ENCODE data around the gene FJX1. TPM values are rescaled to one million over a fixed set of nuclear protein-coding genes. Genes with fewer than 3 reads are reported as not detected.
A peak's percentile ranks its signal among the peaks of the same experiment; 100 is the strongest.
"Not testable (repeated sequence)": the region's sequence is repeated elsewhere in the genome, so short reads cannot be mapped to it uniquely, and the experiment has no call there.

Gene FJX1
- total and polyA plus RNA-seq, 7 donors: 0.60 to 8.0 (median 2.4) TPM

DNA sequence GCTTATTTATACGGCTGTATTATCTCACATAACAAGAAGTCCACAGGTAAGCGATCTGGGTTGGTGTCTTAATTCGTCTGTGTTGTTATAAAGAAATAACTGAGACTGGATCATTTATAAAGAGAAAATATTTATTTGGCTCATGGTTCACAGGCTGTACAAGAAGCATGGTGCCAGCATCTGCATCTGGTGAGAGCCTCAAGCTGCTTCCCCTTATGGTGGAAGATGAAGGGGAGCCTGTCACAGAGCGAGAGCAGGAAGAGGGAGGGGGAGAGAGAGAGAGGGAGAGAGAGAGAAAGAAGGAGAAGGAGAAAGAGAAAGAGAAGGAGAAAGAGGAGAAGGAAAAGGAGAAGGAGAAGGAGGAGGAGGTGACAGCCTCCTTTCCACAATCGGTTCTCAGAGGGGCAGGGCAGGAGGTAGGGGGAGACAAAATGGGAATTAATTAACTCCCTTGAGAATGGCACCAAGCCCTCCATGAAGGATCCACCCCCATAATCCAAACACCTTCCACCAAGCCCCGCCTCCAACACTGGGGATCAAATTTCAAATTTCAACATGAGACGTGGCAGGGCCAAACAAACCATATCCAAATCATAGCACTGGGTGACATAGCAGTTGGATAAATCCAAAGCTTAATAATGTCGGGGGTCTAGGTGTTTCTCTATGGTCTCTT, 29.3 kb downstream of the FJX1 start:
- WGBS, 3 donors: 64 to 70% (median 69%) methylated on average over 8 of the region's 8 CpGs
- ATAC-seq: no peak

GRCh38 chr11:35650006-35650405, 31.7 kb downstream of the FJX1 start:
- H3K36me3 ChIP-seq (ENCODE audit: insufficient read depth in 1 of 2, low read depth in 1 of 2): no peaks in the 10 kb centered on the region
- ATAC-seq: no peak
- H3K4me3 ChIP-seq: no peak overlapping the region
- WGBS, 3 donors: 56 to 74% (median 65%) methylated on average over 1 of the region's 1 CpG
- TF ChIP-seq, protein P1, sequence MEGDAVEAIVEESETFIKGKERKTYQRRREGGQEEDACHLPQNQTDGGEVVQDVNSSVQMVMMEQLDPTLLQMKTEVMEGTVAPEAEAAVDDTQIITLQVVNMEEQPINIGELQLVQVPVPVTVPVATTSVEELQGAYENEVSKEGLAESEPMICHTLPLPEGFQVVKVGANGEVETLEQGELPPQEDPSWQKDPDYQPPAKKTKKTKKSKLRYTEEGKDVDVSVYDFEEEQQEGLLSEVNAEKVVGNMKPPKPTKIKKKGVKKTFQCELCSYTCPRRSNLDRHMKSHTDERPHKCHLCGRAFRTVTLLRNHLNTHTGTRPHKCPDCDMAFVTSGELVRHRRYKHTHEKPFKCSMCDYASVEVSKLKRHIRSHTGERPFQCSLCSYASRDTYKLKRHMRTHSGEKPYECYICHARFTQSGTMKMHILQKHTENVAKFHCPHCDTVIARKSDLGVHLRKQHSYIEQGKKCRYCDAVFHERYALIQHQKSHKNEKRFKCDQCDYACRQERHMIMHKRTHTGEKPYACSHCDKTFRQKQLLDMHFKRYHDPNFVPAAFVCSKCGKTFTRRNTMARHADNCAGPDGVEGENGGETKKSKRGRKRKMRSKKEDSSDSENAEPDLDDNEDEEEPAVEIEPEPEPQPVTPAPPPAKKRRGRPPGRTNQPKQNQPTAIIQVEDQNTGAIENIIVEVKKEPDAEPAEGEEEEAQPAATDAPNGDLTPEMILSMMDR (IDR thresholded peaks at IDR 0.05): no peak
- peaks cover 0 to 3% (median 0%) of the 10 kb centered on the region in 3 donors for H3K27me3 ChIP-seq (ENCODE audit: insufficient read depth in 3 of 3, low read length in 2 of 3)
- no peaks in the 10 kb centered on the region for H3K4me1 ChIP-seq
- DNase-seq: no peak
- H3K9me3 ChIP-seq: no peaks in the 10 kb centered on the region
- no peak overlapping the region for H3K27ac ChIP-seq
- intact Hi-C loops (cut with DNase I): no loop called here

More for the DNA sequence above, 29.3 kb downstream of the FJX1 start:
- no peaks in the 10 kb centered on the region for H3K4me1 ChIP-seq
- no peaks in the 10 kb centered on the region for H3K9me3 ChIP-seq
- no peak for DNase-seq
- TF ChIP-seq, protein P1 (IDR thresholded peaks at IDR 0.05): no peak
- no peaks in the 10 kb centered on the region for H3K36me3 ChIP-seq (ENCODE audit: insufficient read depth in 1 of 2, low read depth in 1 of 2)
- no peak overlapping the region for H3K27ac ChIP-seq
- intact Hi-C loops (cut with DNase I): no loop called here
- no peak overlapping the region for H3K4me3 ChIP-seq
- peaks cover 0 to 3% (median 0%) of the 10 kb centered on the region in 3 donors for H3K27me3 ChIP-seq (ENCODE audit: insufficient read depth in 3 of 3, low read length in 2 of 3)

- DNase-seq (no peak), ATAC-seq (no peak)
- H3K27ac ChIP-seq: no peak overlapping the region
- no peaks in the 10 kb centered on the region for H3K4me1 ChIP-seq
- peaks cover 0 to 2% (median 0%) of the 10 kb centered on the region in 3 donors for H3K27me3 ChIP-seq (ENCODE audit: insufficient read depth in 3 of 3, low read length in 2 of 3)
- no peak overlapping the region for H3K4me3 ChIP-seq
- no peaks in the 10 kb centered on the region for H3K36me3 ChIP-seq (ENCODE audit: insufficient read depth in 1 of 2, low read depth in 1 of 2)
- TF ChIP-seq, protein P1 (IDR thresholded peaks at IDR 0.05): no peak
- no peaks in the 10 kb centered on the region for H3K9me3 ChIP-seq
- intact Hi-C loops (cut with DNase I): no loop called here
- WGBS, 3 donors: 86% methylated on average over 4 of the region's 4 CpGs
Observed at GRCh38 chr11:35650467-35650866, 32.2 kb downstream of the FJX1 start.

DNA sequence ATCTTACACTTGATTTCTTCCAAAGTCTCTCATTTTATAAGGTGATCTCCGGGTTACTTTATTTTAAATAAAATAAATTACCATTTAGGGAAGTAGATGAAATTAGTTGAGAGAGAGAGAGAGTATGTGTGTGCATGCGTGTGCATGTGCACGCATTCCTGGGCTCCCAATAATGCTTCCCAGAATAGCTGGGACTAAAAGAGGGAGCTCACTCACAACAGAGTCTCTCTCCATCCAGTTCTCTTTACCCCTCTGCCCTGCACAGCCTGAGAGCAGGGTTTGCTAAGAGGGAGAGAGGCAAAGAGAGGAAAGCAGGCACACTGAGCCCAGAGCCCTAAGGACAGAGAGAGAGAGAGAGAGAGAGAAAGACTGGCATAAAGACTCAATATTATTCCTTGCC, 33.0 kb downstream of the FJX1 start:
- Histone ChIP-seq H3K4me3 (no peak overlapping the region), H3K4me1 (no peaks in the 10 kb centered on the region), H3K27ac (no peak overlapping the region), H3K36me3 (ENCODE audit: insufficient read depth in 1 of 2, low read depth in 1 of 2) (no peaks in the 10 kb centered on the region), H3K27me3 (ENCODE audit: insufficient read depth in 3 of 3, low read length in 2 of 3) (peaks cover 0 to 2% (median 0%) of the 10 kb centered on the region in 3 donors), H3K9me3 (no peaks in the 10 kb centered on the region)
- ATAC-seq (peak; percentile 43 to 65 (median 46)), DNase-seq (no peak)
- intact Hi-C loops (cut with DNase I): no loop called here
- 65 to 78% (median 73%) methylated on average over 3 of the region's 3 CpGs for WGBS, 3 donors
- TF ChIP-seq, protein P1 (IDR thresholded peaks at IDR 0.05): no peak

DNA sequence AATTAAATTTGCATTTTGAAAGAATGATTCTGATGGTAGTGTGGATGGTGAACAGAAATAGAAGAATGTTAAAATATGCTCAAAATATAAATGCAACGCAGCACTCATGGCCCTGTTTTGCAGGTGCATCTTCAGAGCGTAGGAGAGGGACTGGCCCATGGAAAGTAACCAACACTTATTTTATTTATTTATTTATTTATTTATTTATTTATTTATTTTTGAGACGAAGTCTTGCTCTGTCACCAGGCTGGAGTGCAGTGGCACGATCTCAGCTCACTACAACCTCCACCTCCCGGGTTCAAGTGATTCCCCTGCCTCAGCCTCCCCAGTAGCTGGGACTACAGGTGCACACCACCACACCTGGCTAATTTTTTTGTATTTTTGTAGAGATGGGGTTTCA, 34.5 kb downstream of the FJX1 start:
- DNase-seq; H3K4me3 ChIP-seq; intact Hi-C loops (cut with DNase I); ATAC-seq; H3K36me3 ChIP-seq (ENCODE audit: insufficient read depth in 1 of 2, low read depth in 1 of 2); H3K27ac ChIP-seq; H3K9me3 ChIP-seq; H3K27me3 ChIP-seq (ENCODE audit: insufficient read depth in 3 of 3, low read length in 2 of 3); H3K4me1 ChIP-seq: not testable (repeated sequence)
- 93 to 97% (median 95%) methylated on average over 5 of the region's 5 CpGs for WGBS, 3 donors

All from psoas muscle (tissue), 8 donors.